HG02884 (cell line): ENCODE measurements around the gene CPA4.
"Not testable (repeated sequence)": the region's sequence is repeated elsewhere in the genome, so short reads cannot be mapped to it uniquely, and the experiment has no call there.

Source experiments
- ATAC-seq: cut with Tn5 transposase; IDR thresholded peaks from one replicate; pipeline ENCODE4 v1.9.1; 2021; ENCODE audit warnings: mild to moderate bottlenecking, moderate library complexity; ENCODE audit not compliant: unreplicated experiment

The CPA4 gene

DNA sequence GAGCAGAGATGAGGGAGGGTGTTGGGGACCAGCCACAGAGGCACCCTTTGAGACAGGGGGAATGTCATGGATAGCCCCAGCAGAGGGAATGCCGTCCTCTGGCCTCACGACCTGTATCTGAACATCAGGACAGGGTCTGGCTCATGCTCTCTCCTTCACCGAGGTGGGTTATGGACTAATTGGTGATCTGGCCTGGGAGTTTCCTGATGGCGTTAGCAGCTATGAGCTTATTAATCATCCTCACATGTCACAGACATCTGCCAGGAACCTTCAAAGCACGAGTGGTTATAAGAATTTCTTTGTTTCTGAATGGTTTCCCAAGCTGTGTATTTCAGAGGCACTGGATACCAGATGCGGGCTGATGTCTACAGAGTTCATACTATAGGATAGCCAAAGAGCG, 6.9 kb downstream of the CPA4 start:
- ATAC-seq, result no peak

DNA sequence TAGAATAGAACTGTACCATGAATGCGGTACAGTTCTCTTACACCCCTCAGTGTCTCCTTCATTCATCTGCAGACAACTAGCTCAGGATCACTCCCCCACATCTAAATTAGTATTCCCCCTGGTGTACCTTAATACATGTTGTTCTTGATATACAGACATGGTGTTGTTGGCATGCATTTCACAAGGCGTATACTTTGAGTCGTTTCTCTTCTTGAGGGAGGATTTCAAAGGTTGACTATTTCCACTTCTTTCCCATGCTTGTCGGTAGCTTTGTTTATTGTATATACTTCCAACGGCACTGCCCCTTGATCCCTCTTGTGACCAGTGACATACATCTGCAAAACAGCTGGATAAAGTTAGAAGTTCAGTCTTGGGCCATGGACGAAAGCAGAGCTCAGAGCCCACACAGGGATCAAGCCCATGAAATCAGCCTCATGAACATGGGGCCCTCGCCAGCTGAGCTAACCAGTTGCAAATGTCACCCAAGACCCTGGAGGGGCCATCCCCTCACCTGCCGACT, 8.6 kb downstream of the CPA4 start:
- ATAC-seq, result no peak

DNA sequence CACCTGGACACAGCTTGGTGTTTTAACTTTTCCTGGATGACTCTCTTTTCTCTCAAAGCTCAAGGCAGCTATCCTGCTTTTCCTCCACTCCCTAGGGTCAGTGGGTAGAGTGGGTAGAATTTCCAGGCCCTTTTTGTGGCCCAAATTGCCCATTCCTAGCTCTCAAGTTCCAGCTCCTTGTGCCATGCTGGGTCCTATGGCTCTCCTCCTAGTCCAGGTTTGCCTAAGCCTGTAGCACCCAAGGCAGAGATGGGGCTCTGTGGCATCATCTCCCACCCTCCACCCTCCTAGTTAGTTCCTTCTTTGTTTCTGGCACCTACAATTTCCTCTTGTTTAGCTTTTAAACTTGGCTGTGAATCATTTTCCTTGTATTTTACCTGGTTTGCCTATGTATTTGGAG, 9.7 kb downstream of the CPA4 start:
- no peak for ATAC-seq

DNA sequence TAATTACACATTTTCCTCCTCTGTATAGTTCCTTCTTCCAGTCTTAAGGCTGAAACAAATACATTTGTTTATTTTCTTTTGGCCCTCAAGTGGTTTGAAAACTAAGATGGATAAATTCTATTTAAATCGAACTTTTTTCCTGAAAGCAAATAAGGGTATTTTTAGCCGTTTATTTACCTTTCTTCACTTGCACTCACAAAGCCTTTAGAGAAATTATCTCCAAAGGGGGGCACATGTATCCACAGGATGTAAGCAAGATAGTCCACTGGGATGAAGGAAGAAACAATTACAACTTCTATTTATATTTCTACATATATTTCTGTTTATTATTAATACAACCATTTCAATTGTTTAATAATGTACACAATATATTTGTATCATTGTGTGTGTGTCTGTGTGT, 10.2 kb downstream of the CPA4 start:
- no peak for ATAC-seq

DNA sequence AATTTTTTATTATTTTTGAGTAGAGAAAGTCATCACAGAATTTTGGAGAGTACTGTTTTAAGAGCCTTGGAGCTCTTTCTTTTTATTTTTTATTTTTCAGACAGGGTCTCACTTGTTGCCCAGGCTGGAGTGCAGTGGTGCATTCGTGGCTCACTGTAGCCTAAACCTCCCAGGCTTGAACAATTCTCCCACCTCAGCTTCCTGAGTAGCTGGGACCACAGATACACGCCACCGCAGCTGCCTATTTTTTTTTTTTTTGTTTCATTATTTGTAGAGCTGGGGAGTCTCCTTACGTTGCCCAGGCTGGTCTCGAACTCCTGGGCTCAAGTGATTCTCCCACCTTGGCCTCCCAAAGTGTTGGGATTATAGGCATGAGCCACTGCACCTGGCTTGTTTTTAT, 10.6 kb downstream of the CPA4 start:
- ATAC-seq, result no peak

DNA sequence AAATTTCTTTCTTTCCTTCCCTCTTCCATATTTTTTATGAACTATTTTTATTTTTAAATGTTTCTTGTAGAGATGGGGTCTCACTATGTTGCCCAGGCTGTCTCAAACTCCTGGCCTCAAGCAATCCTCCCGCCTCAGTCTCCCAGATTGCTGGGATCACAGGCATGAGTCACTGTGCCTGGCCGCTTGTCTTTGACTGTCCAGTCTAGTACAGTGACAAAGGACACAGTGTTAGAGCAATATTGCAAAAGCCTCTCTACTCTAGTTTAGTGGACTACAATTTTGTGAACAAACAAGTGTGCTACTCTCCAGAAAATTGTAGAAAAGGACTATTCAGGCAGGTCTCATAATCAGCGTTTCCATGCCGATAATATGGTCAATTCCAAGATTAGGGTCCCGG, 11.0 kb downstream of the CPA4 start:
- ATAC-seq, result no peak

DNA sequence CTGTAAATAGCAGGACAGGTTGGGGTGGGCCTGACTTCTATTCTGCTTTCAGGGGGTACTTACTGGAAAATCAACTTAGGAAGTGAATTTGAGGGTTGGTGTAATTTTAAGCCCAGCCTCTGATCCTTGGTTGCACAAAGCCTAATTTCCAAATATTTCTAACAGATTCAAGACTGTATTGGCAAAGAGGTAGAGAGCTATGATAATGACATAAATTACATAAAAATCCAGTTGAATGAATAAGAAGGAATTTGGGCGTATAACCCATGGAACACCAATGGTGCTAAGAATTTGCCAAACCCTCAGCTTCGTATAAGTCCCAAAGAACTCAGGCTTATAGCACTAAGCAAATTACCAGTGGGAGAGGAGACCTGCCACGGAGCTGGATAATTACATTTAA, 11.9 kb downstream of the CPA4 start:
- no peak for ATAC-seq

DNA sequence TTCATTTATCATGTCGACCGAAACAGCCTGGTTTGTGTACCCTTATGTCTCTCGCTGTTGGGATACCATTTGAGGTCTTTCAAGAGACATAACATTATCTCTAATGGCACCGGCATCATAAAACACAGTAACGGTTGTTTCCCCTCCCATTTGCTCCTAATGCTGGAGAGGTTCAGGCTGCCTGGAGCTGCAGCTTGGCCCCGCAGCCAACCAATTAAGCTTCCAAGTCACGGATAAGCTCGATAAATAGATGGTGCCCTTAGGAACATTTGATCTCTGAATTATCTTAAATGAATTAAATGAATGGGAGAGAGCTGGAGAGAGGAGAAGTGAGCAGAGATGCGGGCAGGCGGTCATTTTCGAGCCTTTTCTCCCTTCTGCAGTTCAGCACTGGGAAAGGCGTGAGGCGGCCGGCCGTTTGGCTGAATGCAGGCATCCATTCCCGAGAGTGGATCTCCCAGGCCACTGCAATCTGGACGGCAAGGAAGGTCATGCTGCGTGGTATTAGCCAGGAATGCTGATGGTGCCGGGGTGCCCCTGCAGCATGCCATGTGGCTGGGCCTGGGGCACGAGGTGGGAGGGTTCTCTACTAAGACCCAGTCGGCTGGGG, 12.6 kb downstream of the CPA4 start:
- no peak for ATAC-seq

DNA sequence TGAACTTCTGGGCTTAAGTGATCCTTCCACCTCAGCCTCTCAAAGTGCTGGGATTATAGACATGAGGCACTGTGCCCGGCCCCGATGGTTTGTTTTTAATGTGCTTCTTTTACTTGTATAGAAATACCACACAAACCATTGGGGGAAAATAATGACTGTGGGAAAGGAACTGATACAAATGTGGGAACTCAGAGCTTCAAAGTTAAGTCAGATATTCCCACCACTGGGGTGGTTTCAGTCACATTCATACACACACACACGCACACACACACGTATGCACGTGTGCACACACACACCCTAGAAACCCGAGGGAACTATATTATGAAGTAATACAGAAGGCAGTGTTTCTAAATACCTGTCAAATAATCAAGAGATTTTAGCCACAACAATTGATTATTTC, 17.0 kb downstream of the CPA4 start:
- no peak for ATAC-seq

DNA sequence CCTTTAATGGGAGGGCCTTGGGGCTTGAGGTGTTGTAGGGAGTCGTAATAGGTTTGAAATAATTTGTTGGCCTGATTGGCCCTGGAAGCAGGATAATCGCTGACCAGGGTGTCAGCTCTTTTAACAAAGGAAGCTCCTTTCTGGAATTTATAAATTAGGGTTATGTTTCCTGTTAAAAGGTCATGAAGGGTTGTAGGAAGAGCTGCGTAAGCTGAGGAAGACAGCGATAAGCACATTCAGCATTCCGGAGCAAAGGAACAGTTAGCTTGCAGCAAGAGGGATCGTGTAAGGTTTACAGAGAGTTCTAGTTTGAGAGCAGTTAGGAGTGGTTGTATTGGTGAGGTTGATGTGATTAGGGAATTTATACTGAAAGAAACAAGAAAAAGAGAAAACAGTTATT, 21.3 kb downstream of the CPA4 start:
- no peak for ATAC-seq

DNA sequence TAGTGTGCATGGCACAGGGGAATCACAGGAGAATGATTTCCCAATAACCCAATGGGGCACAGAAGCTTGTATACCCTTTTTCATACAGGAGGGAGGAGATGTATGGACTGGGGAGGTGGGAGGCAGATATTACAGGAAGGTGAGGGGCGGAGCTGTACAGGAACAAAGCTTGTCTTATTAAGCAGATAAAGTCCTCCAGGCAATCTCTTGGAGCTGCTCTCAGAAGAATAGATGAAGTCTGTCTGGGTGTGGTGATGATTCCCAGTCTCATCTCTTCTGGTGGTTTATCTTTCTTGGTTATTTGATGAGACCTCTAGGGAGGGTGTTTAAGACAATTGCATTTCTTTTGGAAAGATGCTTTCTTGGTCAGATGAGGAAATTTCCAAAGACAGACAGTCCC, 26.6 kb downstream of the CPA4 start:
- ATAC-seq, result no peak

DNA sequence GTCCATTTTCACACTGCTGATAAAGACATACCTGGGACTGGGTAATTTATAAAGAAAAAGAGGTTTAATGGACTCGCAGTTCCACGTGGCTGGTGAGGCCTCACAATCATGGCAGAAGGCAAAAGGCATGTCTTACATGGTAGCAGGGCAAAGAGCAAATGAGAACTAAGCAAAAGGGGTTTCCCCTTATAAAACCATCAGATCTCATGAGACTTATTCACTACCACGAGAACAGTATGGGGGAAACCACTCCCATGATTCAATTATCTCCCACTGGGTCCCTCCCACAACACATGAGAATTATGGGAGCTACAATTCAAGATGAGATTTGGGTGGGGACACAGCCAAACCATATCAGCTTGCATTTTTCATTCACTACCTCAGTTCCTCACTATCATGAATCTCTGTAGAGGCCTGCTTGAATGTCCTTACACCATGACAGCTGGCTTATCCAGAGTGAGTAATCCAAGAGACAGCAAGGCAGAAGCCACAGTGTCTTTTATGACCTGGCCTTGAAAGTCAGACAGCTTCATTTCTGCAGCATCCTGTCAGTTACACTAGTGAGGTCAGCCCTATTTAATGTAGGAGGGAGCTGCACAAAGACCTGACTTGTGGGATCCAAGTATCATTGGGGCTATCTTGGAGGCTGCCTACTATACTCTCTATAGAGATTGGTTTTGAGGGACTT, 28.7 kb downstream of the CPA4 start:
- not testable (repeated sequence) for ATAC-seq

DNA sequence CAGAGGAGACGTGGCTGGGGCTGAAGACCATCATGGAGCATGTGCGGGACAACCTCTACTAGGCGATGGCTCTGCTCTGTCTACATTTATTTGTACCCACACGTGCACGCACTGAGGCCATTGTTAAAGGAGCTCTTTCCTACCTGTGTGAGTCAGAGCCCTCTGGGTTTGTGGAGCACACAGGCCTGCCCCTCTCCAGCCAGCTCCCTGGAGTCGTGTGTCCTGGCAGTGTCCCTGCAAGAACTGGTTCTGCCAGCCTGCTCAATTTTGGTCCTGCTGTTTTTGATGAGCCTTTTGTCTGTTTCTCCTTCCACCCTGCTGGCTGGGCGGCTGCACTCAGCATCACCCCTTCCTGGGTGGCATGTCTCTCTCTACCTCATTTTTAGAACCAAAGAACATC, 29.7 kb downstream of the CPA4 start:
- no peak for ATAC-seq

DNA sequence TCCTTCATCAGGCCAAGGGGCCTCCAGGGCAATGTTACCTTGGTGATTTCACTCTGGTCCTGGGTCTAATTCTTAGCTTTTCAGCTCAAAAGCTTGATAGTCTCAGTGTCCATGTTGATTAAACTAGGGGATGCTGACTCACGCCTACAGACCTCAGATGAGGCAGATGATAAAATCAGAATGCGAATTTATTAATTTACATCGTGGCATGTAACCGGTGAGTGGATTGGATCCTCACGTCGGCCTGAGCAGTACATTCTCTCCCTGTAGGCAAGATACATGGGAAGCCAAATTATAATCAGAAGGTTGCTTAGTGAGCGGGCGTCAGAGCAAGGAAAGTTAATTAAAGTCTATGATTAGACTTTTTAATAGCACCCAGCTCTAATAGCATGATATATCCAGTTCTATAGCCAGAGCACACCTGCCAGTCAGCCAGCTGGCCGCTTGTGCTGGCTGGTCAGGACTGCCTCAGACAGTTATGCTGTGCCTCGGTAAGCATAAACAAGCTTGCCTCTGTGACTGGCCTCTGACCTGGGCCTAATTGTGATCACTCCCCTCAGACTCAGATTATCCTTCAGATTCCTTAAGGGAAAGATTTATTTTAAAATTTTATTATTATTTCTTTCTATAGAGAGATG, 31.5 kb downstream of the CPA4 start:
- ATAC-seq, result no peak

DNA sequence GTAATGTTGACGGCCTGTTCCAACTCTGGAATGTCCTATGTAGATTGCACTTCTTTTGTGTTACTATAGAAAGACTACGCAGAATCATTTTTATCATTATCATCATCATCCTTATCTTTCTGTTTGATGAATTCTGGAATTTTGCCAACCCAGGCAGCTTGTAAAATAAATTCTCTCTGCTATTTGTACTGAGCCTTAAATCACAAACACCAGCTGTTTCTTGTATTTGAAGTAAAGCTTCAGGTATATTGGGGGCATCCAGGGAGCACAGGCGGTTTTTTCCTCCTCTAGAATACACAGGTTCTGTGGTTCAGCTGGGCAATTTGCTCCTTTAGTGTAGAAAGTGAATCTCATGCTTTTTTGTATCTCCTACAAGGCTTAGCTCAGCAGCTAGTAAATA, 36.7 kb downstream of the CPA4 start:
- no peak for ATAC-seq

DNA sequence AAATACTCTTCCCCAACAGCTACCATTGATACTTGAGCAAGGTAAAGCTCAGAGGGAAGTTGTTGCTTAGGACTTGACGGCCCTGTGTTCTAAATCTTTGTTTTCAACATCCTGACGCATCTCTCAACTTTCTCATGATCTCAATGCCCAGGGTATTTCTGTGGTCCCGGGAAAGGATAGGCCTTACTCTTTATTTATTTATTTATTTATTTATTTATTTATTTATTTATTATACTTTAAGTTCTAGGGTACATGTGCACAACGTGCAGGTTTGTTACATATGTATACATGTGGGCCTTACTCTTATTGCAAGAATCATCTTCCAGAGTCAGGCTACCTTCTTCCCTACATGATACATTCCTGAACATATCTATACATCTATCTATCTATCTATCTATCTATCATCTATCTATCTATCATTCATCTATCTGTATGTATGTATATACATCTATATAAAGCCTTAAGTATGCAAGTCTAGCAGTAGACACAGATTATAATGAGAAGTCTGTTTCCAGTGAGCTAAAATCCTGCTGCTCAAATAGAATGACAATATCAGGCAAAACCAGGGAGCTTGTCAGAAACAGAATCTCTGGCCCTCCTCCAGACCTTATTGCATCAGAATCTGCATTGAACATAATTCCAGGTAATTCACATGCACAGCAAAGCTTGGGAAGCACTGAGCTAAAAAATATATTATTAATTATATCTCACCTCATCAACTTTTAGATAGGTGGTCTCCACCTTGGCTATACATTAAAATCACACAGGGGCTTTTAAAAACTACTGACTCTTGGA, 39.5 kb downstream of the CPA4 start:
- ATAC-seq, result no peak

DNA sequence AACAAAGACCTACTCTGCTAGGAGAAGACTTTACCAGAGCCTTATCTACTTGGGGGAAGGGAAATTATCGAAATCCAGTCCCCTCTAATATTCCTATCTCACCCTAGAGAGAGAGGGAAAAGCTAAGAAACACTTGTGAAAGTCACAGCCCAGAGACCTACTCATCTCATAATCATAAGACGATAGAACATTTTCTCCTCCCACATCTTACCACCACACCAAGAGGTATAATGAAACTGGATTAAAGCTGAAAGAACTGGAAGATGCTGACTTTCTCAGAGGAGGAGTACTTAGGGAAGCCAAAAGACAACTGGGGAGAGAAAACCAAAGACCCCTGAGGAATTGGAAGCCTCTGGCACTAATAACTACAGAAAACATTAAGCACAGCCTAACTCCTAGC, 40.9 kb downstream of the CPA4 start:
- ATAC-seq, result no peak

DNA sequence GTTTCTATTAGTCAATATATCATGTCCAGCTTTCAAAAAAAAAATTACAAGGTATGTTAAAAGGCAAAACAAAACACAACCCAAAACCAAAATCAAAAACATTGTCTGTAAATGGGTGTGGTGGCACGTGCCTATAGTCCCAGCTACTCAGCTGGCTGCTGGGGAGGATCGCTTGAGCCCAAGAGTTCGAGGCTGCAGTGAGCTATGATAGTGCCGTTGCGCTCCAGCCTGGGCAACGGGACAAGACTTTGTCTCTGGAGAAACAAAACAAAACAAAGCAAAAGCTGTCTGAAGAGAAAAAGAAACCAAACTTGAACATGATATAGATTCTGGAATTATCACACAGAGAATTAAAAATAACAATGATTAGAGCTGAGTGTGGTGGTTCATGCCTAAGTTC, 41.3 kb downstream of the CPA4 start:
- ATAC-seq, result no peak

DNA sequence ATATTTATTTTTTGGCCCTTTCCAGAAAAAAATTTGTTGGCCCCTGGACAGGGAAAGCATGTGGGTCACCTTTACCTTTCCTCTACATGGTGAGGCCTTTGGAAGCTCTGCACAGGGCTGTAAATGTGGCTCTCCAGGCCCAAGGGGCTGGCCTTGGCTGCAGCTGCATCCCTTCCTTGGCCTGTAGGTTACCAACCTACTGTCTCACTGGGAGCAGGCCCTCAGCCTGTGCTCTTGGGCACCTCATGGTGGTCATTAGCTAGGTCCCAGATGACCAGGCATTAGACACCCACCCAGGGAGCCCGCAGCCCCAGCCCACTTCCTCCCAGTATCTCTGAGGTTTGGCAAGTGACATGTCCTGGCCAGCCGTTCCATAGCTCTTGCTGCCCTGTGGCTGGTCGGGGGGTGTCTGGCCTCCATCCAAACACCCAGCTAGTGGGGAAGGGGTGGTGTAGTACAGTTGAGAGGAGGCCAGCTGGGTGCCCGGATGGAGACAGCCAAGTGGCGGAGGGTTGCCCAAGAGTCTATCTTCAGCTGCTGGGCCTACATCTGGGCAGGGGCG, 44.5 kb downstream of the CPA4 start:
- ATAC-seq, result no peak

DNA sequence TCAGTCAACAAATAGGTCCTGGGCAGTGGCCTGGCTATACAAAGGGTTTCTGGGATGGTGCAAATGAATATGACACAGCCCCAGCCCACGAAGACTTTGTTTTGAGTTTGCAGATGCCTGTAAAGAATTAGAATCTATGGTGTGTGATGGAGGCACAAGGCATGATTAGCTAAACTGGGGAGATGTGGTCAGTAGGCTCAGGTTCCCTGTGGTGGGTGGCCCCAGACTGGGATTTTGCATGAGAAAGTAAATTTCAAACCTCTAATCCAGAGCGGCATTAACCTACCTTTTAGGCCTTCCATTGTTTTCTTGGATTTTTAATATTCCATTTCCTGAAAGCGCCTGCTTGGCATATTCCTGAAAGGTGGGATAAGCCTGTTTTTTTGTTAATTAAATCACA, 45.3 kb downstream of the CPA4 start:
- no peak for ATAC-seq

DNA sequence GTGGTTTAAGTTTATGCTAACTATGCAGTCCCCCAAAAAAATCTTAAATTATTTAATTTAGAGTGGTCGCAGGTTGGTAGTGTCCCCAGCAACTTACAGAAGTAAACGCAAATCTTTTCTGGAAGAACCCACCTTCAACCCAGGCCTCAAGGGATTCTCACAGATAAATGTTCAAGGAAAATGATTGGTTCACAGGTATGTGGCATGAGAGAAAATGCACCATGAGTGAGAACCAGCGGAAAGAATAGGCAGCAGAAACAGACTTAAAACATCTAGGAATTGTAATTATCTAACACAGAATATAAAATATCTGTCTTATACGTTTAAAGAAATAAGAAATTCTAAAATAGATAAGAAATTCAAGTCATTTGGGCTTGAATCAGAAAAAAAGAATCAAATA, 48.9 kb downstream of the CPA4 start:
- ATAC-seq, result no peak
